CD4-positive, alpha-beta T cell (primary cell): ENCODE measurements around the gene SP7. TPM values are rescaled to one million over a fixed set of nuclear protein-coding genes. Genes with fewer than 3 reads are reported as not detected.

Experiments
- ATAC-seq: fragments of 200-7000 bp; cut with Tn5 transposase; one replicate; pipeline ENCODE4 v1.10.0; 2022; ENCODE audit warnings: mild to moderate bottlenecking; ENCODE audit not compliant: poor library complexity
- CTCF ChIA-PET: fragments of 350-600 bp; sonication (Branson Sonifier 250); formaldehyde crosslinking; loops from one replicate; lab custom pipeline; 2021; ENCODE audit warnings: antibody characterized with exemption, inconsistent platforms; lab: Charles Lee
- POLR2A ChIA-PET: fragments of 350-600 bp; sonication (Branson Sonifier 250); formaldehyde crosslinking; loops from one replicate; lab custom pipeline; 2021; ENCODE audit warnings: antibody characterized with exemption, inconsistent platforms; lab: Charles Lee
- DNase-seq, 14 experiments: peaks; one replicate each; pipeline ENCODE4 v3.0.0-alpha.2; 2013 to 2020; ENCODE audit warnings: mixed read lengths in 2 of 14
- H3K27ac ChIP-seq, 2 donors: one replicate each; pipeline versions ENCODE4 v1.5.1 to v1.7.0; 2013; ENCODE audit warnings: low read length in 2 of 2, low read depth in 1 of 2, mild to moderate bottlenecking in 1 of 2
- H3K27me3 ChIP-seq, 2 experiments: 1 replicate in 1 of 2; 2 replicates in 1 of 2; pipeline versions ENCODE4 v1.6.1 to v1.7.0; 2013; ENCODE audit warnings: low read length in 2 of 2, control low read depth in 1 of 2, mild to moderate bottlenecking in 1 of 2, moderate library complexity in 1 of 2; ENCODE audit not compliant: insufficient read depth in 2 of 2, control insufficient read depth in 1 of 2
- H3K36me3 ChIP-seq: one replicate; pipeline ENCODE4 v1.6.1; 2013; ENCODE audit warnings: low read length, control low read depth; ENCODE audit not compliant: insufficient read depth
- H3K4me1 ChIP-seq: one replicate; pipeline ENCODE4 v1.6.1; 2013; ENCODE audit warnings: low read length, control low read depth; ENCODE audit not compliant: insufficient read depth
- H3K4me3 ChIP-seq: one replicate; pipeline ENCODE4 v1.5.1; 2013; ENCODE audit warnings: mild to moderate bottlenecking, low read length, moderate library complexity
- H3K9me3 ChIP-seq, 2 experiments: 1 replicate in 1 of 2; 2 replicates in 1 of 2; pipeline versions ENCODE4 v1.6.1 to v1.7.0; 2013; ENCODE audit warnings: low read length in 2 of 2, mild to moderate bottlenecking in 2 of 2, control low read depth in 1 of 2, moderate library complexity in 1 of 2; ENCODE audit not compliant: control insufficient read depth in 1 of 2, insufficient read depth in 1 of 2
- H3K27ac Mint-ChIP-seq: one replicate; pipeline ENCODE4 v1.8.0; 2020; ENCODE audit warnings: mixed read lengths
- H3K27me3 Mint-ChIP-seq: one replicate; pipeline ENCODE4 v1.8.0; 2021; ENCODE audit warnings: mixed read lengths
- H3K36me3 Mint-ChIP-seq: one replicate; pipeline ENCODE4 v1.8.0; 2021; ENCODE audit warnings: low read depth, mixed read lengths
- H3K4me1 Mint-ChIP-seq: one replicate; pipeline ENCODE4 v1.8.0; 2021; ENCODE audit warnings: low read depth, mixed read lengths
- H3K4me3 Mint-ChIP-seq: one replicate; pipeline ENCODE4 v1.8.0; 2020; ENCODE audit warnings: mild to moderate bottlenecking, mixed read lengths
- H3K9me3 Mint-ChIP-seq: one replicate; pipeline ENCODE4 v1.8.0; 2020; ENCODE audit warnings: mixed read lengths
- CTCF ChIP-seq: fragments of 200-600 bp; IDR thresholded peaks from one replicate; pipeline ENCODE4 v1.8.0; 2022; ENCODE audit warnings: antibody characterized with exemption, mild to moderate bottlenecking
- intact Hi-C, 2 experiments: fragments of 100-400 bp; cut with DNase I in 1 of 2; cut with micrococcal nuclease in 1 of 2; formaldehyde crosslinking; loops; one replicate each; pipeline versions ENCODE4 v1.15.1 to v1.9.0; 2023 to 2025; cut with DNase I, micrococcal nuclease
- total RNA-seq, 174 experiments: library from RNA in 2 of 174; stranded (reverse) in 2 of 174; gene quantifications; one replicate each; pipeline ENCODE4 v1.2.3 and lab custom pipeline; 2021 to 2026

Gene SP7
- total RNA-seq, 2 experiments from 2014 or later: 0.14 TPM; not detected in 1

- Mint-ChIP-seq H3K4me3 (peak within 1 kb of the TSS; percentile 99), H3K27me3 (no peaks in the 10 kb centered on the region), H3K9me3 (no peaks in the 10 kb centered on the region), H3K27ac (peak within 1 kb of the TSS; percentile 97), H3K36me3 (peaks cover 51% of the 10 kb centered on the region), H3K4me1 (peaks cover 50% of the 10 kb centered on the region)
- H3K4me1 ChIP-seq: peaks cover 38% of the 10 kb centered on the region
- H3K27me3 ChIP-seq: no peaks in the 10 kb centered on the region
- ChIA-PET POLR2A (interaction anchor here (0.7 to 8.4 kb wide), 31 partner anchors 15 to 985 kb away, joined by 3 to 109 read pairs (median 6); partner anchors contain the start of genes AAAS, CSAD, EIF4B and HNRNPA1), CTCF (interaction anchor here (0.9 to 3.3 kb wide), 8 partner anchors 26 to 381 kb away, joined by 3 to 31 read pairs (median 4); partner anchors contain the start of genes AAAS, ATP5MC2 and ESPL1)
- peak within 1 kb of the TSS; percentile 69 for H3K4me3 ChIP-seq
- no peak for TF ChIP-seq CTCF
- peak; percentile 92 for ATAC-seq
- intact Hi-C loops: loop anchor here (1.0 to 5.0 kb wide), 4 partner anchors 82 to 288 kb away; partner anchors contain the start of genes EIF4B (in 1 of the 2) and TARBP2 (in 1 of the 2)
- H3K36me3 ChIP-seq: peaks cover 16% of the 10 kb centered on the region
- peak; percentile 76 to 96 (median 86) for DNase-seq
- H3K27ac ChIP-seq: peak within 1 kb of the TSS; percentile 69 to 71
- H3K9me3 ChIP-seq: no peaks in the 10 kb centered on the region
Observed at GRCh38 chr12:53295070-53295890, 40.9 kb downstream of the SP7 start, which contains the start of gene PFDN5. TSS of gene PFDN5 (plus strand) at chr12:53295542. CDS start at chr12:53295568, 26 bp downstream.

GRCh38 chr12:53292426-53292825, 43.7 kb downstream of the SP7 start:
- no peak for ATAC-seq
- POLR2A ChIA-PET: interaction anchor here (1.3 to 8.4 kb wide), 2 partner anchors 28 to 112 kb away, joined by 4 to 109 read pairs; partner anchors contain the start of genes AAAS, CSAD and ZNF740
- DNase-seq: no peak

GRCh38 chr12:53290661-53291060, 45.5 kb downstream of the SP7 start:
- POLR2A ChIA-PET: no interaction called here
- peaks cover 16% of the 10 kb centered on the region for H3K4me1 ChIP-seq

More at GRCh38 chr12:53292426-53292825, 43.7 kb downstream of the SP7 start:
- intact Hi-C loops: no loop called here
- no peak overlapping the region for H3K27ac ChIP-seq
- H3K27me3 ChIP-seq: no peaks in the 10 kb centered on the region
- H3K9me3 ChIP-seq: no peaks in the 10 kb centered on the region
- H3K4me3 ChIP-seq: no peak overlapping the region
- H3K27me3 Mint-ChIP-seq: no peaks in the 10 kb centered on the region
- H3K9me3 Mint-ChIP-seq: no peaks in the 10 kb centered on the region
- H3K36me3 Mint-ChIP-seq: peaks cover 23% of the 10 kb centered on the region
- CTCF ChIA-PET: interaction anchor here (1.2 to 1.3 kb wide), 2 partner anchors 29 to 79 kb away, joined by 3 to 5 read pairs; partner anchors contain the start of gene AAAS
- peaks cover 30% of the 10 kb centered on the region for H3K4me1 Mint-ChIP-seq
- TF ChIP-seq CTCF: no peak
- no peak overlapping the region for H3K4me3 Mint-ChIP-seq
- peaks cover 5% of the 10 kb centered on the region for H3K36me3 ChIP-seq
- H3K4me1 ChIP-seq: peaks cover 26% of the 10 kb centered on the region
- H3K27ac Mint-ChIP-seq: no peak overlapping the region

More at GRCh38 chr12:53290661-53291060, 45.5 kb downstream of the SP7 start:
- H3K27ac ChIP-seq: no peak overlapping the region
- no peak for TF ChIP-seq CTCF
- ATAC-seq (no peak), DNase-seq (no peak)
- no peak overlapping the region for H3K4me3 ChIP-seq
- no peaks in the 10 kb centered on the region for H3K36me3 ChIP-seq
- no peaks in the 10 kb centered on the region for H3K9me3 ChIP-seq
- peaks cover 14% of the 10 kb centered on the region for H3K4me1 Mint-ChIP-seq
- H3K27me3 ChIP-seq: no peaks in the 10 kb centered on the region
- H3K27ac Mint-ChIP-seq: no peak overlapping the region
- H3K36me3 Mint-ChIP-seq: peaks cover 5% of the 10 kb centered on the region
- no peaks in the 10 kb centered on the region for H3K27me3 Mint-ChIP-seq
- CTCF ChIA-PET: no interaction called here
- H3K9me3 Mint-ChIP-seq: no peaks in the 10 kb centered on the region
- intact Hi-C loops: no loop called here
- no peak overlapping the region for H3K4me3 Mint-ChIP-seq
